Esophagus muscularis mucosa (tissue), 4 donors: ENCODE measurements around the gene GOLGA7B. TPM values are rescaled to one million over a fixed set of nuclear protein-coding genes. Genes with fewer than 3 reads are reported as not detected.

ENCODE experiments used
- DNase-seq: peaks from one replicate; pipeline ENCODE4 v3.0.0-alpha.2; 2017; ENCODE audit errors: extremely low spot score
- H3K27ac ChIP-seq, 4 donors: fragments of 200-600 bp; sonication (generic); replicated peaks in 1 of 4; 1 replicate in 3 of 4; 2 replicates in 1 of 4; pipeline ENCODE4 v1.5.1; 2016 to 2019; ENCODE audit warnings: mild to moderate bottlenecking in 1 of 4
- H3K27me3 ChIP-seq, 4 donors: fragments of 200-600 bp; sonication (generic); one replicate each; pipeline versions ENCODE4 v1.5.1 to v1.6.0; 2016 to 2019
- H3K36me3 ChIP-seq, 4 donors: fragments of 200-600 bp; sonication (generic); one replicate each; pipeline ENCODE4 v1.5.1; 2016 to 2019
- H3K4me1 ChIP-seq, 4 donors: fragments of 200-600 bp; sonication (generic); one replicate each; pipeline ENCODE4 v1.5.1; 2016 to 2019
- H3K4me3 ChIP-seq, 4 donors: fragments of 200-600 bp; sonication (generic); 1 replicate in 2 of 4; 2 replicates in 2 of 4; pipeline ENCODE4 v1.5.1; 2016 to 2019; ENCODE audit warnings: mild to moderate bottlenecking in 4 of 4, moderate library complexity in 1 of 4
- H3K9me3 ChIP-seq, 4 donors: fragments of 200-600 bp; sonication (generic); 1 replicate in 3 of 4; 2 replicates in 1 of 4; pipeline ENCODE4 v1.5.1; 2016 to 2019
- CTCF ChIP-seq, 3 experiments: fragments of 200-600 bp in 2 of 3; fragments of 450-650 bp in 1 of 3; sonication (generic) in 2 of 3; IDR thresholded peaks; one replicate each; pipeline ENCODE4 v1.5.1; 2017 to 2019; ENCODE audit warnings: antibody characterized with exemption in 3 of 3, mild to moderate bottlenecking in 2 of 3, moderate library complexity in 1 of 3
- EP300 ChIP-seq: sonication (generic); formaldehyde crosslinking; IDR thresholded peaks from one replicate; pipeline ENCODE4 v1.6.1; 2017; ENCODE audit warnings: antibody characterized with exemption
- POLR2A ChIP-seq: fragments of 450-650 bp; IDR thresholded peaks from one replicate; pipeline ENCODE4 v1.6.1; 2017; ENCODE audit warnings: antibody characterized with exemption, moderate library complexity, mild to moderate bottlenecking, low read depth
- POLR2AphosphoS5 ChIP-seq, 2 donors: sonication (generic); formaldehyde crosslinking; IDR thresholded peaks; one replicate each; pipeline ENCODE4 v1.6.1; 2017; ENCODE audit warnings: antibody characterized with exemption in 2 of 2
- WGBS: methylation state at CpG from one replicate; pipeline ENCODE4 v1.1.5; 2018; 5-methylcytosine and 5-hydroxymethylcytosine counted together
- intact Hi-C: fragments of 100-400 bp; cut with DNase I; formaldehyde crosslinking; loops from one replicate; pipeline ENCODE4 v1.15.1; 2023
- total RNA-seq, 4 donors: library from RNA; depleted of rRNA; stranded (reverse); fragments of >200 nt; gene quantifications; one replicate each; pipeline versions ENCODE4 v1.1.0 to v1.2.1, GENCODE V29; 2016

The GOLGA7B gene
- total RNA-seq, 4 donors from 2014 or later: under 0.01 to 0.33 (median 0.18) TPM

- WGBS: 72% methylated on average over 2 of the region's 7 CpGs
- DNase-seq: no peak
- no peak overlapping the region for H3K4me3 ChIP-seq
- H3K4me1 ChIP-seq: no peaks in the 10 kb centered on the region
- no peak overlapping the region for H3K27ac ChIP-seq
- no peaks in the 10 kb centered on the region for H3K9me3 ChIP-seq
- H3K36me3 ChIP-seq: no peaks in the 10 kb centered on the region
- intact Hi-C loops: no loop called here
- TF ChIP-seq EP300 (no peak), POLR2AphosphoS5 (IDR thresholded peaks at IDR 0.05) (peak in 1 of 2 donors; percentile 12), CTCF (IDR thresholded peaks at IDR 0.05) (no peak), POLR2A (no peak)
- peaks cover 0 to 22% (median 0%) of the 10 kb centered on the region in 4 donors for H3K27me3 ChIP-seq
Measured at GRCh38 chr10:97875391-97875790, 25.7 kb downstream of the GOLGA7B start.

GRCh38 chr10:97876402-97876801 lies 26.8 kb downstream of the GOLGA7B start:
- H3K27me3 ChIP-seq: peaks cover 0 to 23% (median 0%) of the 10 kb centered on the region in 4 donors
- WGBS: 61% methylated on average over 4 of the region's 4 CpGs
- H3K36me3 ChIP-seq: no peaks in the 10 kb centered on the region
- TF ChIP-seq POLR2AphosphoS5 (IDR thresholded peaks at IDR 0.05) (no peak), CTCF (IDR thresholded peaks at IDR 0.05) (no peak), EP300 (no peak), POLR2A (no peak)
- no peaks in the 10 kb centered on the region for H3K4me1 ChIP-seq
- no peaks in the 10 kb centered on the region for H3K9me3 ChIP-seq
- intact Hi-C loops: no loop called here
- no peak overlapping the region for H3K4me3 ChIP-seq
- H3K27ac ChIP-seq: no peak overlapping the region
- DNase-seq: no peak

GRCh38 chr10:97879241-97879640 lies 29.6 kb downstream of the GOLGA7B start:
- intact Hi-C loops: no loop called here
- no peak for DNase-seq
- WGBS: 82% methylated on average over 5 of the region's 5 CpGs

GRCh38 chr10:97880109-97880508 lies 30.5 kb downstream of the GOLGA7B start:
- H3K27me3 ChIP-seq: peaks cover 0 to 21% (median 0%) of the 10 kb centered on the region in 4 donors
- no peak overlapping the region for H3K4me3 ChIP-seq
- TF ChIP-seq CTCF (IDR thresholded peaks at IDR 0.05) (no peak), EP300 (no peak), POLR2A (no peak), POLR2AphosphoS5 (IDR thresholded peaks at IDR 0.05) (no peak)
- no peak overlapping the region for H3K27ac ChIP-seq
- no peak for DNase-seq
- intact Hi-C loops: no loop called here
- H3K36me3 ChIP-seq: no peaks in the 10 kb centered on the region
- WGBS: 94% methylated on average over 2 of the region's 10 CpGs
- H3K4me1 ChIP-seq: peaks cover 0 to 5% (median 0%) of the 10 kb centered on the region in 4 donors
- no peaks in the 10 kb centered on the region for H3K9me3 ChIP-seq

More at GRCh38 chr10:97879241-97879640, 29.6 kb downstream of the GOLGA7B start:
- H3K36me3 ChIP-seq: no peaks in the 10 kb centered on the region
- H3K4me1 ChIP-seq: peaks cover 0 to 5% (median 0%) of the 10 kb centered on the region in 4 donors
- no peak overlapping the region for H3K27ac ChIP-seq
- TF ChIP-seq EP300 (no peak), POLR2AphosphoS5 (IDR thresholded peaks at IDR 0.05) (no peak), POLR2A (no peak), CTCF (IDR thresholded peaks at IDR 0.05) (no peak)
- no peak overlapping the region for H3K4me3 ChIP-seq
- peaks cover 0 to 27% (median 0%) of the 10 kb centered on the region in 4 donors for H3K27me3 ChIP-seq
- no peaks in the 10 kb centered on the region for H3K9me3 ChIP-seq
